AG04450 (cell line): Measurements from ENCODE around the gene RO60. TPM values are rescaled to one million over a fixed set of nuclear protein-coding genes. Genes with fewer than 3 reads are reported as not detected.
"Not testable (repeated sequence)": the region's sequence is repeated elsewhere in the genome, so short reads cannot be mapped to it uniquely, and the experiment has no call there.

Experiments used
- CTCF ChIA-PET: fragments of 300-600, 350-600 bp; formaldehyde crosslinking; extraction: SDS; loops from one replicate; lab custom pipeline; 2022; ENCODE audit warnings: antibody characterized with exemption, inconsistent platforms; lab: Charles Lee
- POLR2A ChIA-PET: fragments of 350-600 bp; formaldehyde crosslinking; extraction: SDS; loops from one replicate; lab custom pipeline; 2021; ENCODE audit warnings: antibody characterized with exemption, inconsistent platforms; lab: Yijun Ruan, JAX
- DNase-seq: peaks from one replicate; pipeline ENCODE4 v3.0.0-alpha.2; 2011; ENCODE audit warnings: low read depth, low spot score
- H3K27ac ChIP-seq: one replicate; pipeline ENCODE4 v1.5.1; 2012; ENCODE audit warnings: low read depth, low read length, control low read depth
- H3K27me3 ChIP-seq: one replicate; pipeline ENCODE4 v1.6.0; 2012; ENCODE audit warnings: low read length; ENCODE audit not compliant: control insufficient read depth, insufficient read depth
- H3K4me3 ChIP-seq: 2 replicates; pipeline ENCODE4 v1.5.1; 2011; ENCODE audit warnings: mild to moderate bottlenecking, low read depth, low read length, control low read depth
- H3K9me3 ChIP-seq: 2 replicates; pipeline ENCODE4 v1.5.1; 2012; ENCODE audit warnings: low read length; ENCODE audit not compliant: control insufficient read depth, insufficient read depth
- CTCF ChIP-seq: IDR thresholded peaks from 2 replicates; pipeline ENCODE4 v1.5.1; 2011; ENCODE audit warnings: low read depth, low read length, control low read depth, inconsistent platforms
- polyA plus RNA-seq: library from polyadenylated mRNA; depleted of rRNA; stranded (reverse); fragments of >200 nt; gene quantifications from 2 replicates; pipeline ENCODE4 v1.2.3, GENCODE V29; 2011

RO60 gene
- polyA plus RNA-seq, 1 experiment, result 39.4 TPM

GRCh38 chr1:193031431-193031830, 28.0 kb upstream of the RO60 start:
- H3K27me3 ChIP-seq, result no peaks in the 10 kb centered on the region
- TF ChIP-seq CTCF, result peak; percentile 40
- ChIA-PET CTCF (interaction anchor here (0.7 to 1.9 kb wide), 9 partner anchors 10 to 558 kb away, joined by 3 to 17 read pairs (median 5); no protein-coding TSS in a partner anchor), POLR2A (no interaction called here)
- H3K4me3 ChIP-seq, result no peak overlapping the region
- DNase-seq, result no peak
- H3K27ac ChIP-seq, result no peak overlapping the region
- no peaks in the 10 kb centered on the region for H3K9me3 ChIP-seq

GRCh38 chr1:193032643-193033427, 26.6 kb upstream of the RO60 start:
- CTCF ChIA-PET, result interaction anchor here (1.0 to 1.9 kb wide), 10 partner anchors 8 to 559 kb away, joined by 3 to 17 read pairs (median 6); no protein-coding TSS in a partner anchor
- H3K27ac ChIP-seq, H3K27me3 ChIP-seq, POLR2A ChIA-PET, DNase-seq, H3K4me3 ChIP-seq, H3K9me3 ChIP-seq: not testable (repeated sequence)

GRCh38 chr1:193033610-193034009, 25.8 kb upstream of the RO60 start:
- ChIA-PET CTCF (interaction anchor here (1.5 kb wide), 1 partner anchor 559 kb away, joined by 7 read pairs; no protein-coding TSS in a partner anchor), POLR2A (no interaction called here)
- H3K9me3 ChIP-seq, result no peaks in the 10 kb centered on the region

GRCh38 chr1:193036337-193037047, 22.9 kb upstream of the RO60 start:
- TF ChIP-seq CTCF, result no peak
- no peak for DNase-seq
- POLR2A ChIA-PET, result no interaction called here
- CTCF ChIA-PET, result no interaction called here
- no peaks in the 10 kb centered on the region for H3K9me3 ChIP-seq
- H3K27ac ChIP-seq, result no peak overlapping the region
- no peak overlapping the region for H3K4me3 ChIP-seq
- H3K27me3 ChIP-seq, result no peaks in the 10 kb centered on the region

More at GRCh38 chr1:193033610-193034009, 25.8 kb upstream of the RO60 start:
- no peak for TF ChIP-seq CTCF
- no peak overlapping the region for H3K4me3 ChIP-seq
- no peak for DNase-seq
- no peak overlapping the region for H3K27ac ChIP-seq
- H3K27me3 ChIP-seq, result no peaks in the 10 kb centered on the region

GRCh38 chr1:193040011-193040410, 19.4 kb upstream of the RO60 start:
- ChIA-PET POLR2A (no interaction called here), CTCF (interaction anchor here (1.7 kb wide), 1 partner anchor 10 kb away, joined by 3 read pairs; no protein-coding TSS in a partner anchor)
- Histone ChIP-seq H3K4me3 (no peak overlapping the region), H3K27ac (no peak overlapping the region), H3K9me3 (no peaks in the 10 kb centered on the region), H3K27me3 (no peaks in the 10 kb centered on the region)
- no peak for DNase-seq
- TF ChIP-seq CTCF, result no peak
